ENCODE data around the gene ADAMTS8.
"Not testable (repeated sequence)": the region's sequence is repeated elsewhere in the genome, so short reads cannot be mapped to it uniquely, and the experiment has no call there.

Gene ADAMTS8

GRCh38 chr11:130439160-130439519 is 10.7 kb upstream of the ADAMTS8 start:
- no peak for DNase-seq (ENCODE audit: low read depth)

- not testable (repeated sequence) for DNase-seq (ENCODE audit: low read depth)
Measured at GRCh38 chr11:130438401-130439159, 10.2 kb upstream of the ADAMTS8 start.

GRCh38 chr11:130437848-130438247 is 9.4 kb upstream of the ADAMTS8 start:
- DNase-seq (ENCODE audit: low read depth) = no peak

GRCh38 chr11:130436171-130436570 is 7.8 kb upstream of the ADAMTS8 start:
- DNase-seq (ENCODE audit: low read depth) = no peak

GRCh38 chr11:130435671-130436070 is 7.3 kb upstream of the ADAMTS8 start:
- DNase-seq (ENCODE audit: low read depth) = no peak

GRCh38 chr11:130434521-130435223 is 6.3 kb upstream of the ADAMTS8 start:
- DNase-seq (ENCODE audit: low read depth) = peak; percentile 78

- no peak for DNase-seq (ENCODE audit: low read depth)
Measured at GRCh38 chr11:130433357-130433756, 4.9 kb upstream of the ADAMTS8 start.

- DNase-seq (ENCODE audit: low read depth) = peak; percentile 60
Measured at GRCh38 chr11:130431801-130432200, 3.4 kb upstream of the ADAMTS8 start.

- peak; percentile 43 for DNase-seq (ENCODE audit: low read depth)
Measured at GRCh38 chr11:130431331-130431773, 2.9 kb upstream of the ADAMTS8 start.

GRCh38 chr11:130429983-130430382 is 1.6 kb upstream of the ADAMTS8 start:
- no peak for DNase-seq (ENCODE audit: low read depth)

GRCh38 chr11:130429120-130429681 is 792 bp upstream of the ADAMTS8 start:
- no peak for DNase-seq (ENCODE audit: low read depth)

GRCh38 chr11:130427581-130428315 is 661 bp downstream of the ADAMTS8 start:
- no peak for DNase-seq (ENCODE audit: low read depth)

- no peak for DNase-seq (ENCODE audit: low read depth)
Measured at GRCh38 chr11:130426837-130427341, 1.5 kb downstream of the ADAMTS8 start.

GRCh38 chr11:130426223-130426836 is 2.1 kb downstream of the ADAMTS8 start:
- DNase-seq (ENCODE audit: low read depth) = no peak

- no peak for DNase-seq (ENCODE audit: low read depth)
Measured at GRCh38 chr11:130425156-130425555, 3.3 kb downstream of the ADAMTS8 start.

- no peak for DNase-seq (ENCODE audit: low read depth)
Measured at GRCh38 chr11:130424613-130425140, 3.7 kb downstream of the ADAMTS8 start.

GRCh38 chr11:130423541-130424142 is 4.8 kb downstream of the ADAMTS8 start:
- no peak for DNase-seq (ENCODE audit: low read depth)

GRCh38 chr11:130422251-130422995 is 6.0 kb downstream of the ADAMTS8 start:
- no peak for DNase-seq (ENCODE audit: low read depth)

- DNase-seq (ENCODE audit: low read depth) = no peak
Measured at GRCh38 chr11:130421697-130422096, 6.7 kb downstream of the ADAMTS8 start.

- no peak for DNase-seq (ENCODE audit: low read depth)
Measured at GRCh38 chr11:130421199-130421585, 7.2 kb downstream of the ADAMTS8 start.
